ENCODE measurements around the gene RPS18. TPM values are rescaled to one million over a fixed set of nuclear protein-coding genes. Genes with fewer than 3 reads are reported as not detected.

The RPS18 gene
- total RNA-seq, 4 donors from 2014 or later: 4,043 to 6,696 (median 6,204) TPM

GRCh38 chr6:33286946-33287914 lies 15.4 kb downstream of the RPS18 start:
- intact Hi-C loops (cut with DNase I; ENCODE audit: low total_unique reads): no loop called here
- DNase-seq (ENCODE audit: low spot score in 2 of 2): no peak
- WGBS, 2 donors: 89% methylated on average over 18 to 22 of the region's 22 CpGs
- no peak overlapping the region for H3K4me3 ChIP-seq (ENCODE audit: low read depth, poor library complexity, severe bottlenecking)
- TF ChIP-seq, protein P1, sequence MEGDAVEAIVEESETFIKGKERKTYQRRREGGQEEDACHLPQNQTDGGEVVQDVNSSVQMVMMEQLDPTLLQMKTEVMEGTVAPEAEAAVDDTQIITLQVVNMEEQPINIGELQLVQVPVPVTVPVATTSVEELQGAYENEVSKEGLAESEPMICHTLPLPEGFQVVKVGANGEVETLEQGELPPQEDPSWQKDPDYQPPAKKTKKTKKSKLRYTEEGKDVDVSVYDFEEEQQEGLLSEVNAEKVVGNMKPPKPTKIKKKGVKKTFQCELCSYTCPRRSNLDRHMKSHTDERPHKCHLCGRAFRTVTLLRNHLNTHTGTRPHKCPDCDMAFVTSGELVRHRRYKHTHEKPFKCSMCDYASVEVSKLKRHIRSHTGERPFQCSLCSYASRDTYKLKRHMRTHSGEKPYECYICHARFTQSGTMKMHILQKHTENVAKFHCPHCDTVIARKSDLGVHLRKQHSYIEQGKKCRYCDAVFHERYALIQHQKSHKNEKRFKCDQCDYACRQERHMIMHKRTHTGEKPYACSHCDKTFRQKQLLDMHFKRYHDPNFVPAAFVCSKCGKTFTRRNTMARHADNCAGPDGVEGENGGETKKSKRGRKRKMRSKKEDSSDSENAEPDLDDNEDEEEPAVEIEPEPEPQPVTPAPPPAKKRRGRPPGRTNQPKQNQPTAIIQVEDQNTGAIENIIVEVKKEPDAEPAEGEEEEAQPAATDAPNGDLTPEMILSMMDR (IDR thresholded peaks at IDR 0.05): no peak
- no peak for TF ChIP-seq POLR2A (IDR thresholded peaks at IDR 0.05)

- intact Hi-C loops (cut with DNase I; ENCODE audit: low total_unique reads): no loop called here
- no peak for DNase-seq (ENCODE audit: low spot score in 2 of 2)
- TF ChIP-seq, protein P1 (IDR thresholded peaks at IDR 0.05): no peak
- no peak for TF ChIP-seq POLR2A (IDR thresholded peaks at IDR 0.05)
- 9 to 15% methylated on average over 21 of the region's 21 CpGs for WGBS, 2 donors
- peak overlapping the region; percentile 56 for H3K4me3 ChIP-seq (ENCODE audit: low read depth, poor library complexity, severe bottlenecking)
Measured at GRCh38 chr6:33288141-33288920, 16.5 kb downstream of the RPS18 start.

DNA sequence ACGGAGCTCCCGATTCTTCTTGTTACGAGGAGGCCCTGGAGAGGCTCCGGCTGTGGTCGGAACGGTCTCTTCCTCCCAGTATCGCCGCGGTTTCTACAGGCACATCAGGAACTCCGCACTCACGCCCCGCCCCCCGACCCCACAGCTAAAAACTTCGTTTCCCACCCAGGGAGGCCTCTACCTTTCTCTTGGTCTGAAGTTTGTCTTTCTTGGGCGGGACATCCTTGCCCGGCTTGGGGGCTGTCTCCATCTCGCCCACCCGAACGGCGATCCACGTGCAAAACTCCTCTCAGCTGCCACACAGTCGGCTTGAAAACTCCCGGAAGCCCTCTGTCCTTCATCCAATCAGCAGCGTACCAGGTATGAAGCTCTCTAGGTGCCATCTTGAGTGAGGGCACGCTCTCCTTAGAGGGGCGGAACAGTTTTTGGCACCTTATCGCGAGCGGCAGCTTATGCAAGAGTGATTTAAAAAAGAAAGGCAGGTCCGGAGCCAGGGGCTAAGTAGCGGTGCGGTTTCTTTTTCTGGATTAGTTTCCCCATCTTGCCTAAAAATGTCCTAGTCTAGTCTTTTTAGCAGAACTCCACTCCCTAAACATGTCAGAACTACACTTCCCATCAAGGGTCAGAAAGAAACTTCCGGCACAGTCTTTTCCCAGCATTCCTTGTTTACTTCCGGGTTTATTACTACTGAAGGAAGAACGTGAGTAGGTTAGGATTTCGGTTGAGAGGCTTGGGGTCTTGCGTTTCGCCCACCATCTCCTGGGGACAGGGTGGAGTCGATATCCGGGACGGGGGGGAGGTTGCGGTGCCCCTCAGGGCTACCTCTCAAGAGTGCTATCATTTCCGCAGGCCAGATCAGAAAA lies 17.3 kb downstream of the RPS18 start, which contains the start of the genes PFDN6 and WDR46:
TSS of gene PFDN6 (plus strand) at position 681 of the 863 bp plus-strand sequence. CDS start 256 bp downstream, outside the sequence.
TSS of gene WDR46 (minus strand) at position 319 of the 863 bp plus-strand sequence. CDS start at position 250, 69 bp downstream.
- intact Hi-C loops (cut with DNase I; ENCODE audit: low total_unique reads): no loop called here
- peak within 1 kb of the TSS; percentile 56 for H3K4me3 ChIP-seq (ENCODE audit: low read depth, poor library complexity, severe bottlenecking)
- 0% methylated on average over 41 to 43 of the region's 43 CpGs for WGBS, 2 donors
- DNase-seq (ENCODE audit: low spot score in 2 of 2): peak; percentile 88 to 94
- TF ChIP-seq POLR2A (IDR thresholded peaks at IDR 0.05): no peak
- TF ChIP-seq, protein P1 (IDR thresholded peaks at IDR 0.05): no peak

DNA sequence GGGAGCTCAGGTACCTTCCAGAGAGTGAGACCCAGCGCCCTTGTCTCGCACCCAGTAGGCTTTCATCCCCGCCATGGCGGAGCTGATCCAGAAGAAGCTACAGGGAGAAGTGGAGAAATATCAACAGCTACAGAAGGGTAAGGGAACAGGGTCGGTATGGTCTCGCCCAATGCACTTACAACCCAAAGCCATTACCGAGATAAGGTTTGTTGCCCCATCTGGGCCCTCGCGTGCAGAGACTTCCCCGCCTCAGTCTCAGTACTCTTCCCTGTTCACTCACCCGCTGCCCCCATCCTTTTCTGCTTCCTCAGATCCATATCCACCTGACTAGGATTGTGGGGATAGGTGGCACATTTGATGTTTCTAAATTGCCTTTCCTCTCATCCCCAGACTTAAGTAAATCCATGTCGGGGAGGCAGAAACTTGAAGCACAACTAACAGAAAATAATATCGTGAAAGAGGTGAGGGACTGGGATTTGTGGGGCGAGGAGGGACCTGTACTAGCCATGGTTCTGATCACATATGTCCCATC lies 18.0 kb downstream of the RPS18 start:
- DNase-seq (ENCODE audit: low spot score in 2 of 2): no peak
- WGBS, 2 donors: 3 to 5% methylated on average over 14 of the region's 14 CpGs
- peak overlapping the region; percentile 56 for H3K4me3 ChIP-seq (ENCODE audit: low read depth, poor library complexity, severe bottlenecking)
- intact Hi-C loops (cut with DNase I; ENCODE audit: low total_unique reads): loop anchor here (5.0 kb wide), 1 partner anchor 873 kb away; no protein-coding TSS in a partner anchor
- TF ChIP-seq POLR2A (IDR thresholded peaks at IDR 0.05): no peak
- TF ChIP-seq, protein P1 (IDR thresholded peaks at IDR 0.05): no peak

GRCh38 chr6:33290459-33290858 lies 18.6 kb downstream of the RPS18 start:
- H3K4me3 ChIP-seq (ENCODE audit: low read depth, poor library complexity, severe bottlenecking): no peak overlapping the region
- DNase-seq (ENCODE audit: low spot score in 2 of 2): no peak
- intact Hi-C loops (cut with DNase I; ENCODE audit: low total_unique reads): loop anchor here (5.0 kb wide), 1 partner anchor 873 kb away; no protein-coding TSS in a partner anchor
- TF ChIP-seq, protein P1 (IDR thresholded peaks at IDR 0.05): no peak
- no peak for TF ChIP-seq POLR2A (IDR thresholded peaks at IDR 0.05)
- WGBS, 2 donors: 66 to 69% methylated on average over 7 of the region's 7 CpGs
